PC-3 (cell line): ENCODE measurements around the gene CDH4. TPM values are rescaled to one million over a fixed set of nuclear protein-coding genes. Genes with fewer than 3 reads are reported as not detected.

Experiments used
- ATAC-seq: fragments of 200-7000 bp; cut with Tn5 transposase; 2 replicates; pipeline ENCODE4 v1.9.1; 2020; ENCODE audit warnings: mild to moderate bottlenecking, moderate library complexity
- BruUV-seq: library from RNA; stranded (reverse); fragments of 400-500 nt; replicated peaks from 2 replicates; lab custom pipeline; 2021; lab: Mats Ljungman, UMichigan
- CTCF ChIA-PET: fragments of 300-600 bp; sonication (Branson Sonifier 250); formaldehyde crosslinking; loops from one replicate; lab custom pipeline; 2022; ENCODE audit warnings: antibody characterized with exemption; lab: Charles Lee
- POLR2A ChIA-PET: fragments of 300-600 bp; sonication (Branson Sonifier 250); formaldehyde crosslinking; loops from one replicate; lab custom pipeline; 2022; ENCODE audit warnings: antibody characterized with exemption; ENCODE audit not compliant: unreplicated experiment; lab: Charles Lee
- DNase-seq: peaks from one replicate; pipeline ENCODE4 v3.0.0-alpha.2; 2015
- H2AFZ ChIP-seq: fragments of 300-600 bp; sonication (generic); 2 replicates; pipeline ENCODE4 v1.6.0; 2016; ENCODE audit warnings: antibody characterized with exemption, low read length
- H3F3A ChIP-seq: fragments of 300-600 bp; sonication (generic); one replicate; pipeline ENCODE4 v1.6.0; 2017; ENCODE audit warnings: antibody characterized with exemption, low read length, control low read depth, mild to moderate bottlenecking; ENCODE audit not compliant: unreplicated experiment
- H3K27ac ChIP-seq: fragments of 300-600 bp; sonication (generic); 2 replicates; pipeline ENCODE4 v1.5.1; 2016; ENCODE audit warnings: mild to moderate bottlenecking, low read length
- H3K27me3 ChIP-seq: fragments of 300-600 bp; sonication (generic); 2 replicates; pipeline ENCODE4 v1.6.1; 2016; ENCODE audit warnings: low read length, mixed read lengths
- H3K36me3 ChIP-seq: fragments of 300-600 bp; sonication (generic); 2 replicates; pipeline ENCODE4 v1.6.1; 2016; ENCODE audit warnings: low read depth, mixed run types, low read length, mixed read lengths
- H3K4me1 ChIP-seq: fragments of 300-600 bp; sonication (generic); 2 replicates; pipeline ENCODE4 v1.5.1; 2016; ENCODE audit warnings: low read length; ENCODE audit not compliant: insufficient read depth
- H3K4me2 ChIP-seq: fragments of 300-600 bp; sonication (generic); 2 replicates; pipeline ENCODE4 v1.6.0; 2016; ENCODE audit warnings: low read length
- H3K4me3 ChIP-seq: fragments of 300-600 bp; sonication (generic); 2 replicates; pipeline ENCODE4 v1.5.1; 2016; ENCODE audit warnings: mild to moderate bottlenecking, low read length, mixed read lengths
- H3K79me2 ChIP-seq: fragments of 300-600 bp; sonication (generic); 2 replicates; pipeline ENCODE4 v1.6.1; 2017; ENCODE audit warnings: low read length, mixed read lengths
- H3K9ac ChIP-seq: fragments of 300-600 bp; sonication (generic); 2 replicates; pipeline ENCODE4 v1.6.0; 2016; ENCODE audit warnings: mild to moderate bottlenecking, low read length
- H3K9me2 ChIP-seq: fragments of 300-600 bp; sonication (generic); replicated peaks from 2 replicates; pipeline ENCODE4 v1.6.1; 2016; ENCODE audit warnings: mixed run types, low read length, mixed read lengths
- H3K9me3 ChIP-seq: fragments of 300-600 bp; sonication (generic); 2 replicates; pipeline ENCODE4 v1.6.1; 2016; ENCODE audit warnings: low read length, mixed read lengths
- H4K20me1 ChIP-seq: fragments of 300-600 bp; sonication (generic); 2 replicates; pipeline ENCODE4 v1.6.1; 2016; ENCODE audit warnings: low read length, mixed read lengths
- EZH2 ChIP-seq: fragments of 300-600 bp; sonication (generic); IDR thresholded peaks from one replicate; pipeline ENCODE4 v1.6.1; 2017; ENCODE audit warnings: antibody characterized with exemption, mild to moderate bottlenecking, low read length; ENCODE audit not compliant: unreplicated experiment
- EZH2phosphoT487 ChIP-seq: fragments of 300-600 bp; sonication (generic); IDR thresholded peaks from 2 replicates; pipeline ENCODE4 v1.6.1; 2018; ENCODE audit warnings: mild to moderate bottlenecking, antibody characterized with exemption, low read length, borderline replicate concordance
- intact Hi-C: fragments of 100-400 bp; cut with micrococcal nuclease; formaldehyde crosslinking; loops from 2 replicates; pipeline ENCODE4 v1.9.0; 2023
- total RNA-seq: library from RNA; depleted of rRNA; stranded (reverse); fragments of >200 nt; gene quantifications from 2 replicates; pipeline ENCODE4 v1.2.3, GENCODE V29; 2014
- TF ChIP-seq, protein P1 (sequence below): fragments of 300-600 bp; sonication (generic); conservative IDR thresholded peaks from 2 replicates; pipeline ENCODE4 v1.5.1; 2017; ENCODE audit warnings: antibody characterized with exemption, low read depth, mild to moderate bottlenecking, low read length

Gene CDH4
- total RNA-seq, 1 experiment from 2014 or later = not detected

GRCh38 chr20:61236713-61237112, 15.3 kb upstream of the CDH4 start:
- Histone ChIP-seq H3F3A (no peaks in the 10 kb centered on the region), H3K79me2 (no peaks in the 10 kb centered on the region), H3K4me3 (no peak overlapping the region), H3K4me1 (no peaks in the 10 kb centered on the region), H3K27ac (no peak overlapping the region), H3K4me2 (no peak overlapping the region), H3K9ac (no peak overlapping the region), H3K9me3 (peaks cover 7% of the 10 kb centered on the region; the same call in 1 of the 2 replicates), H3K9me2 (no peaks in the 10 kb centered on the region), H2AFZ (no peak overlapping the region), H4K20me1 (no peaks in the 10 kb centered on the region), H3K27me3 (no peaks in the 10 kb centered on the region), H3K36me3 (no peaks in the 10 kb centered on the region)
- intact Hi-C loops = no loop called here
- TF ChIP-seq EZH2phosphoT487 = no peak
- no peak for TF ChIP-seq EZH2
- TF ChIP-seq, protein P1, sequence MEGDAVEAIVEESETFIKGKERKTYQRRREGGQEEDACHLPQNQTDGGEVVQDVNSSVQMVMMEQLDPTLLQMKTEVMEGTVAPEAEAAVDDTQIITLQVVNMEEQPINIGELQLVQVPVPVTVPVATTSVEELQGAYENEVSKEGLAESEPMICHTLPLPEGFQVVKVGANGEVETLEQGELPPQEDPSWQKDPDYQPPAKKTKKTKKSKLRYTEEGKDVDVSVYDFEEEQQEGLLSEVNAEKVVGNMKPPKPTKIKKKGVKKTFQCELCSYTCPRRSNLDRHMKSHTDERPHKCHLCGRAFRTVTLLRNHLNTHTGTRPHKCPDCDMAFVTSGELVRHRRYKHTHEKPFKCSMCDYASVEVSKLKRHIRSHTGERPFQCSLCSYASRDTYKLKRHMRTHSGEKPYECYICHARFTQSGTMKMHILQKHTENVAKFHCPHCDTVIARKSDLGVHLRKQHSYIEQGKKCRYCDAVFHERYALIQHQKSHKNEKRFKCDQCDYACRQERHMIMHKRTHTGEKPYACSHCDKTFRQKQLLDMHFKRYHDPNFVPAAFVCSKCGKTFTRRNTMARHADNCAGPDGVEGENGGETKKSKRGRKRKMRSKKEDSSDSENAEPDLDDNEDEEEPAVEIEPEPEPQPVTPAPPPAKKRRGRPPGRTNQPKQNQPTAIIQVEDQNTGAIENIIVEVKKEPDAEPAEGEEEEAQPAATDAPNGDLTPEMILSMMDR = no peak
- ChIA-PET POLR2A (no interaction called here), CTCF (no interaction called here)
- DNase-seq (no peak), ATAC-seq (no peak)
- BruUV-seq = no TSS peak

DNA sequence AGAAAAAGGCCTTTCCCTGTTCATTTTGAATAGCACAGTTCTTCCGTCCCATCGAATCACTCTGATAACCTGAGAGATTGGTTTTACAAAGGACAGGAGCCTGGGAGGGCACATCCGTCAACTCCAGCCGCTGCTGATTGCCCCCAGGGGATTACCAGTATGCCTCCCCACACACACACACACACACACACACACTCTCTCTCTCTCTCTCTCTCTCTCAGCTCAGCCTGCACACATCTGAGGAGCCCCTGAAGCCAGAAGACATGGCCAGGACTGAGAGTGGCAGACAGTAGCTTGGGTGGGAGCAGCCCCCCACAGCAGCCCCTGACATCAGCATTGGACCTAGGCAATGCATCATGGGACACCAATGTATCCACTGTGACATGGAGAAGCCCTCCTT, 13.2 kb upstream of the CDH4 start:
- Histone ChIP-seq H3K9me3 (peaks cover 7% of the 10 kb centered on the region; the same call in 1 of the 2 replicates), H2AFZ (no peak overlapping the region), H3K9ac (no peak overlapping the region), H3K4me2 (no peak overlapping the region), H3K27me3 (no peaks in the 10 kb centered on the region), H3K4me1 (no peaks in the 10 kb centered on the region), H3K9me2 (no peaks in the 10 kb centered on the region), H3K36me3 (no peaks in the 10 kb centered on the region), H3K27ac (no peak overlapping the region), H4K20me1 (no peaks in the 10 kb centered on the region), H3K79me2 (no peaks in the 10 kb centered on the region), H3K4me3 (no peak overlapping the region), H3F3A (no peaks in the 10 kb centered on the region)
- intact Hi-C loops = no loop called here
- ChIA-PET CTCF (no interaction called here), POLR2A (no interaction called here)
- TF ChIP-seq EZH2phosphoT487 = no peak
- no peak for TF ChIP-seq EZH2
- TF ChIP-seq, protein P1 = no peak
- no peak for ATAC-seq
- no TSS peak for BruUV-seq
- DNase-seq = no peak

DNA sequence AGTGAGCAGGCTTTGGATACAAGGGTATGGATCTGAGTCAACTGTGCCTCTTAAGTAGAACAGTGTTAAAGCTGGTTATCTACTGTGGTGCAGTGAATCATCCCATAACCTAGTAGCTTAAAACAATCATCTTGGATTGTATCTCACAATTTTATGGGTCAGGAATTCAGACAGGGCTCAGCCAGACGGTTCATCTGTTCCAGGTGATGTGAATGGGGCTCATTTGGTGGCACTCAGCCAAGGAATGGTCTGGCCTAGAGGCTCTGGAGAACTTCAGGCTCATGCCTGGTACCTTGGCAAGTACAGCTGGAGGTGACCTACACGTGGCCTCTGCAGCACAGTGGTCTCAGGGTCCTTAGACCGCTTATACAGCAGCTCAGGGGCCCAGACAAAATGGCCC, 11.2 kb upstream of the CDH4 start:
- intact Hi-C loops = no loop called here
- POLR2A ChIA-PET = no interaction called here
- no peak overlapping the region for H3K4me2 ChIP-seq
- no peak overlapping the region for H3K4me3 ChIP-seq
- no peaks in the 10 kb centered on the region for H3K36me3 ChIP-seq
- no peaks in the 10 kb centered on the region for H3K9me2 ChIP-seq
- no peak overlapping the region for H3K27ac ChIP-seq
- BruUV-seq = no TSS peak
- no peak overlapping the region for H2AFZ ChIP-seq
- no peaks in the 10 kb centered on the region for H3F3A ChIP-seq
- no peaks in the 10 kb centered on the region for H3K79me2 ChIP-seq
- DNase-seq = no peak
- TF ChIP-seq EZH2phosphoT487 = no peak
- TF ChIP-seq, protein P1 = no peak
- H3K9ac ChIP-seq = no peak overlapping the region
- H3K4me1 ChIP-seq = no peaks in the 10 kb centered on the region
- H3K27me3 ChIP-seq = no peaks in the 10 kb centered on the region
- ATAC-seq = no peak
- CTCF ChIA-PET = no interaction called here
- peaks cover 12% of the 10 kb centered on the region; the same call in 1 of the 2 replicates for H3K9me3 ChIP-seq
- H4K20me1 ChIP-seq = no peaks in the 10 kb centered on the region
